ENCODE measurements around the gene PHF21B.

DNA sequence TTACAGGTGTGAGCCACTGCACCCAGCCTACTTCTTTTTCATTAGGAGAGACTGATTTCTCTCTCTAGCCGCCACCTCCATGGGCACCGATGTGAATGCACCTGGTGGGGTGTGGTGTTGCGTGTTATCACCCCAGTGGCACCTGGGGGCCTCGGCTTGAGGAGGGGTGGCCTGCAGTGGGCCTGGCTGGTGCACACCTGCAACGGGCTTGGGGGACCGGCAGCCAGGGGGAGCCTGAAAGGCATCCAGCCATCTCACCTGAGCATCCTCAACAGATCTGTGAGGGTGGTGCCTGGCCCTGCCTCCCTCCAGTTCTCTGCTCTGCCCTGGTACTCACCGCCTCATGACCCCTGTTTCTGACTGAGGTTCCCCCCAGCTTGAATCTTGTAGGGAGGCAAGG, 148.6 kb downstream of the PHF21B start:
- TF ChIP-seq, protein P1, sequence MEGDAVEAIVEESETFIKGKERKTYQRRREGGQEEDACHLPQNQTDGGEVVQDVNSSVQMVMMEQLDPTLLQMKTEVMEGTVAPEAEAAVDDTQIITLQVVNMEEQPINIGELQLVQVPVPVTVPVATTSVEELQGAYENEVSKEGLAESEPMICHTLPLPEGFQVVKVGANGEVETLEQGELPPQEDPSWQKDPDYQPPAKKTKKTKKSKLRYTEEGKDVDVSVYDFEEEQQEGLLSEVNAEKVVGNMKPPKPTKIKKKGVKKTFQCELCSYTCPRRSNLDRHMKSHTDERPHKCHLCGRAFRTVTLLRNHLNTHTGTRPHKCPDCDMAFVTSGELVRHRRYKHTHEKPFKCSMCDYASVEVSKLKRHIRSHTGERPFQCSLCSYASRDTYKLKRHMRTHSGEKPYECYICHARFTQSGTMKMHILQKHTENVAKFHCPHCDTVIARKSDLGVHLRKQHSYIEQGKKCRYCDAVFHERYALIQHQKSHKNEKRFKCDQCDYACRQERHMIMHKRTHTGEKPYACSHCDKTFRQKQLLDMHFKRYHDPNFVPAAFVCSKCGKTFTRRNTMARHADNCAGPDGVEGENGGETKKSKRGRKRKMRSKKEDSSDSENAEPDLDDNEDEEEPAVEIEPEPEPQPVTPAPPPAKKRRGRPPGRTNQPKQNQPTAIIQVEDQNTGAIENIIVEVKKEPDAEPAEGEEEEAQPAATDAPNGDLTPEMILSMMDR (IDR thresholded peaks at IDR 0.05; ENCODE audit: low read length) = no peak
- TF ChIP-seq EZH2 (IDR thresholded peaks at IDR 0.05; ENCODE audit: borderline replicate concordance, low read length) = no peak
